Activated T-helper 2 cell treated with anti-CD3 and anti-CD28 coated beads, Interferon-gamma antibody, Interleukin-2, Interleukin-4, amounts not matched to agents 10 μg/mL and 5 μg/mL and 100 μg/mL, durations not matched to agents 14 hours and 24 hours and 36 hours (primary cell): ENCODE results near the gene RHOH. TPM values are rescaled to one million over a fixed set of nuclear protein-coding genes. Genes with fewer than 3 reads are reported as not detected.
"Not testable (repeated sequence)": the region's sequence is repeated elsewhere in the genome, so short reads cannot be mapped to it uniquely, and the experiment has no call there.

Experiments used
- DNase-seq: peaks from one replicate; pipeline ENCODE4 v3.0.0; 2021; ENCODE audit warnings: low spot score
- H3K27ac Mint-ChIP-seq: one replicate; pipeline ENCODE4 v1.8.0; 2021; ENCODE audit warnings: mixed read lengths
- H3K27me3 Mint-ChIP-seq: one replicate; pipeline ENCODE4 v1.8.0; 2021; ENCODE audit warnings: low read depth, mixed read lengths
- H3K36me3 Mint-ChIP-seq: one replicate; pipeline ENCODE4 v1.8.0; 2021; ENCODE audit warnings: low read depth, mixed read lengths
- H3K4me1 Mint-ChIP-seq: one replicate; pipeline ENCODE4 v1.8.0; 2021; ENCODE audit warnings: low read depth, mixed read lengths
- H3K4me3 Mint-ChIP-seq: one replicate; pipeline ENCODE4 v1.8.0; 2021; ENCODE audit warnings: low read depth, mild to moderate bottlenecking, moderate library complexity, mixed read lengths
- H3K9me3 Mint-ChIP-seq: one replicate; pipeline ENCODE4 v1.8.0; 2021; ENCODE audit warnings: mixed read lengths
- intact Hi-C: fragments of 100-400 bp; cut with micrococcal nuclease; formaldehyde crosslinking; loops from one replicate; pipeline ENCODE4 v1.15.1; 2023
- total RNA-seq: library from RNA; stranded (reverse); gene quantifications from 2 replicates; pipeline ENCODE4 v1.2.3, GENCODE V29; 2022

The RHOH gene
- 108 and 120 TPM in 2 replicates for total RNA-seq

- DNase-seq: peak; percentile 72
- H3K27me3 Mint-ChIP-seq: no peaks in the 10 kb centered on the region
- no peaks in the 10 kb centered on the region for H3K9me3 Mint-ChIP-seq
- intact Hi-C loops: loop anchor here (2.0 to 5.0 kb wide), 2 partner anchors 14 to 45 kb away; no protein-coding TSS in a partner anchor
- H3K27ac Mint-ChIP-seq: peak within 1 kb of the TSS; percentile 94
- peaks cover 51% of the 10 kb centered on the region for H3K4me1 Mint-ChIP-seq
- H3K36me3 Mint-ChIP-seq: peaks cover 51% of the 10 kb centered on the region
- H3K4me3 Mint-ChIP-seq: peak within 1 kb of the TSS; percentile 90
Measured at GRCh38 chr4:40196724-40197281, at the start of gene RHOH. RHOH (plus strand) TSS chr4:40197031; CDS start chr4:40243387, 46,356 bp downstream.

GRCh38 chr4:40147490-40147889, 49.3 kb upstream of the RHOH start:
- H3K27me3 Mint-ChIP-seq, H3K4me3 Mint-ChIP-seq, DNase-seq, intact Hi-C loops, H3K27ac Mint-ChIP-seq: not testable (repeated sequence)
- H3K36me3 Mint-ChIP-seq: peaks cover 78% of the 10 kb centered on the region
- H3K4me1 Mint-ChIP-seq: peaks cover 14% of the 10 kb centered on the region
- peaks cover 13% of the 10 kb centered on the region for H3K9me3 Mint-ChIP-seq

GRCh38 chr4:40149960-40150385, 46.9 kb upstream of the RHOH start:
- peaks cover 67% of the 10 kb centered on the region for H3K36me3 Mint-ChIP-seq
- H3K4me1 Mint-ChIP-seq: peaks cover 10% of the 10 kb centered on the region
- H3K9me3 Mint-ChIP-seq: peaks cover 13% of the 10 kb centered on the region
- no peaks in the 10 kb centered on the region for H3K27me3 Mint-ChIP-seq
- H3K27ac Mint-ChIP-seq: peak overlapping the region; percentile 42
- intact Hi-C loops: loop anchor here (1.0 to 5.0 kb wide), 4 partner anchors 47 to 159 kb away; partner anchors contain the start of genes N4BP2 and RHOH
- no peak overlapping the region for H3K4me3 Mint-ChIP-seq
- peak; percentile 61 for DNase-seq

GRCh38 chr4:40150932-40151331, 45.9 kb upstream of the RHOH start:
- Mint-ChIP-seq H3K36me3 (peaks cover 62% of the 10 kb centered on the region), H3K4me1 (peaks cover 10% of the 10 kb centered on the region), H3K27ac (no peak overlapping the region), H3K4me3 (no peak overlapping the region), H3K27me3 (no peaks in the 10 kb centered on the region), H3K9me3 (peaks cover 13% of the 10 kb centered on the region)
- no peak for DNase-seq
- intact Hi-C loops: loop anchor here (1.0 to 5.0 kb wide), 4 partner anchors 46 to 158 kb away; partner anchors contain the start of genes N4BP2 and RHOH

GRCh38 chr4:40152637-40153036, 44.2 kb upstream of the RHOH start:
- Mint-ChIP-seq H3K9me3 (peaks cover 13% of the 10 kb centered on the region), H3K4me1 (peaks cover 10% of the 10 kb centered on the region), H3K27ac (no peak overlapping the region), H3K36me3 (peaks cover 51% of the 10 kb centered on the region), H3K27me3 (no peaks in the 10 kb centered on the region), H3K4me3 (no peak overlapping the region)
- no peak for DNase-seq
- intact Hi-C loops: loop anchor here (5.0 kb wide), 2 partner anchors 45 to 90 kb away; partner anchors contain the start of gene RHOH

GRCh38 chr4:40157436-40157835, 39.4 kb upstream of the RHOH start:
- peaks cover 40% of the 10 kb centered on the region for H3K36me3 Mint-ChIP-seq
- H3K9me3 Mint-ChIP-seq: no peaks in the 10 kb centered on the region
- no peak overlapping the region for H3K4me3 Mint-ChIP-seq
- peaks cover 5% of the 10 kb centered on the region for H3K4me1 Mint-ChIP-seq
- intact Hi-C loops: no loop called here
- no peak overlapping the region for H3K27ac Mint-ChIP-seq
- no peaks in the 10 kb centered on the region for H3K27me3 Mint-ChIP-seq
- no peak for DNase-seq

GRCh38 chr4:40160258-40160657, 36.6 kb upstream of the RHOH start:
- intact Hi-C loops: no loop called here
- H3K36me3 Mint-ChIP-seq: peaks cover 43% of the 10 kb centered on the region

GRCh38 chr4:40164459-40164858, 32.4 kb upstream of the RHOH start:
- Mint-ChIP-seq H3K27ac (no peak overlapping the region), H3K36me3 (peaks cover 62% of the 10 kb centered on the region), H3K4me1 (peaks cover 9% of the 10 kb centered on the region), H3K9me3 (peaks cover 16% of the 10 kb centered on the region), H3K4me3 (no peak overlapping the region), H3K27me3 (no peaks in the 10 kb centered on the region)
- no peak for DNase-seq
- intact Hi-C loops: no loop called here

More at GRCh38 chr4:40160258-40160657, 36.6 kb upstream of the RHOH start:
- Mint-ChIP-seq H3K4me3 (no peak overlapping the region), H3K9me3 (no peaks in the 10 kb centered on the region), H3K4me1 (peaks cover 2% of the 10 kb centered on the region), H3K27me3 (no peaks in the 10 kb centered on the region), H3K27ac (no peak overlapping the region)
- no peak for DNase-seq

- intact Hi-C loops: no loop called here
- no peak overlapping the region for H3K27ac Mint-ChIP-seq
- DNase-seq: no peak
- peaks cover 16% of the 10 kb centered on the region for H3K9me3 Mint-ChIP-seq
- H3K27me3 Mint-ChIP-seq: no peaks in the 10 kb centered on the region
- no peak overlapping the region for H3K4me3 Mint-ChIP-seq
- H3K36me3 Mint-ChIP-seq: peaks cover 57% of the 10 kb centered on the region
- H3K4me1 Mint-ChIP-seq: peaks cover 7% of the 10 kb centered on the region
Measured at GRCh38 chr4:40165916-40166315, 30.9 kb upstream of the RHOH start.

- Mint-ChIP-seq H3K27me3 (no peaks in the 10 kb centered on the region), H3K4me1 (peaks cover 13% of the 10 kb centered on the region), H3K4me3 (no peak overlapping the region), H3K27ac (no peak overlapping the region), H3K36me3 (peaks cover 46% of the 10 kb centered on the region), H3K9me3 (peaks cover 16% of the 10 kb centered on the region)
- no peak for DNase-seq
- intact Hi-C loops: no loop called here
Measured at GRCh38 chr4:40168070-40168469, 28.8 kb upstream of the RHOH start.

- Mint-ChIP-seq H3K9me3 (peaks cover 16% of the 10 kb centered on the region), H3K27me3 (no peaks in the 10 kb centered on the region), H3K4me3 (no peak overlapping the region), H3K36me3 (peaks cover 33% of the 10 kb centered on the region), H3K4me1 (peaks cover 23% of the 10 kb centered on the region), H3K27ac (no peak overlapping the region)
- DNase-seq: no peak
- intact Hi-C loops: no loop called here
Measured at GRCh38 chr4:40170588-40170987, 26.2 kb upstream of the RHOH start.

GRCh38 chr4:40173470-40173875, 23.4 kb upstream of the RHOH start:
- no peaks in the 10 kb centered on the region for H3K9me3 Mint-ChIP-seq
- H3K27me3 Mint-ChIP-seq: no peaks in the 10 kb centered on the region
- DNase-seq: no peak
- H3K4me1 Mint-ChIP-seq: peaks cover 18% of the 10 kb centered on the region
- intact Hi-C loops: no loop called here
- H3K27ac Mint-ChIP-seq: no peak overlapping the region
- no peak overlapping the region for H3K4me3 Mint-ChIP-seq
- H3K36me3 Mint-ChIP-seq: peaks cover 13% of the 10 kb centered on the region

GRCh38 chr4:40176602-40177001, 20.2 kb upstream of the RHOH start:
- no peak overlapping the region for H3K27ac Mint-ChIP-seq
- no peak for DNase-seq
- no peak overlapping the region for H3K4me3 Mint-ChIP-seq
- no peaks in the 10 kb centered on the region for H3K27me3 Mint-ChIP-seq
- H3K4me1 Mint-ChIP-seq: peaks cover 26% of the 10 kb centered on the region
- intact Hi-C loops: no loop called here
- H3K9me3 Mint-ChIP-seq: no peaks in the 10 kb centered on the region
- H3K36me3 Mint-ChIP-seq: peaks cover under 1% of the 10 kb centered on the region
